ENCODE data around the gene PPP5C.

Gene PPP5C

DNA sequence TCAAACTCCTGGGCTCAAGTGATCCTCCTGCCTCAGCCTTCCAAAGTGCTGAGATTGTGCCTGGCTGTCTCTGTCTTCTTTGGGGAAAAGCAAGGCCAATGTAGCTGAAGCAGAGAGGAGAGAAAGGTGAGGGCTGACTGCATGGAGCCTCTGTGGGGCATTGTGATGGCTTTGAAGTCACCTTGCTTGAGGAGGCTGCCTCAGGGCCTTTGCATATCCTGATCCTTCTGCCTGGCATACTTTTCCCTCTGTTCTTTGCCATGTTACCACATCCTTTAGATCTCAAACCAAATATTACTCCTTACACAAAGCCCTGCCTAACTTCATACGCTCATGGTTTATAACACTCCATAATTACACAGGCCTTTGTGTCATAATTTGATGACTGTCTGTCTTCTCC lies 9.4 kb upstream of the PPP5C start:
- DNase-seq (ENCODE audit: low read depth): no peak

DNA sequence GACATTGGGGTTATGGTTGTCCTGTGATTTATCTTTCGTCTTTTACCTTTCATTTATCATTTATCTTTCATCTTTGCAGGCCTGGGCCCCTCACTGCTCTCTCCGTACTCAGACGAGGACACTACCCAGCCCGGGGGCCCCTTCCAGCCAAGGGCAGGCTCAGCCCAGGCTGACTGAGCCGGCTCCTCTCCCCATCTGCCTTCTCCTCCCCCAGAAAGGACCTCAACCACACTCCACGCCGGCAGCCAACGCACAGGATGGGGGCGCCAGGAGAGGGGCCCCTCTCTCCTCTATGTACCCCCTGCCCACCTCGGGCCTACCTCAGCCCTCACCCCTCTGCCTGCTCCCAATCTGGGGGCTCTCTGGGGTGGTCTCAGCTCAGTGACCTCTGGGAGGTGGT lies 7.4 kb upstream of the PPP5C start:
- DNase-seq (ENCODE audit: low read depth): no peak

- DNase-seq (ENCODE audit: low read depth): no peak
Observed at GRCh38 chr19:46340051-46340659, 6.7 kb upstream of the PPP5C start.

- DNase-seq (ENCODE audit: low read depth): no peak
Observed at GRCh38 chr19:46341937-46342336, 5.0 kb upstream of the PPP5C start.

DNA sequence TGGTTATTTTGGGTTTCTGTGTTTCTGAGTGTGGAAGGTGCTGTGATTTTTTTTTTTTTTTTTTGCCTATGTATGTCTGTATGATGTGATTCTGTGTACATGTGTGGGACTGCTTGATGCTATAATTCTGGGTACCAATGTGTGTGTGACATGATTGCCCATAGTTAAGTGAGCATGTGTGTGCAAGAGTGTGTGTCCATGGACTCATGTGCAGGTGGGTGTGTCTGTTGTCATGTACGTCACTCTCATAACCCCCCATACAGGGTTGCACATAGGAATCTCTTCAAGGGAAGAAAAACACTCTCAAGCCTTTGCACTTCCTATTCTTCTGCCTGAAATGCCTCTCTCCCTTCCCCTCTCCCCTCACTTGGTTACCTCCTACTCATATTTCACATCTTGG lies 2.5 kb upstream of the PPP5C start:
- no peak for DNase-seq (ENCODE audit: low read depth)

DNA sequence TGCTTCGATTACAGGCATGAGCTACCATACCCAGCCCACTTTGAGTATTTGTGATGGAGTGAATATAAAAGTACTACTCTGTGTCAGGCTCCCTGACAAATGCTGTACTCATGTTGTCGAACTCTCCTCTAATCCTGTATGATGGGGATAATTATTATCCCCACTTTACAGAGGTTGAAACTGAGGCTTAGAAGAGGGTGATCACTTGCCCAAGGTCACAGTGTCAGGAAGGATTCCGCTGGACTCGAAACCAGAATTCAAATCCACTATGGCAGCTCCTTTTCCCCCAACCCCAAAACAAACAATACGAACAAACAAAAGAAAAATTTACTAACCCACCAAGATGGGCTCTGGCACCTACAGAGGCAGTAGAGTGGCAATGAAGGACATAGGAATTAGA lies 1.7 kb upstream of the PPP5C start:
- no peak for DNase-seq (ENCODE audit: low read depth)

GRCh38 chr19:46347572-46347883 lies 641 bp downstream of the PPP5C start:
- no peak for DNase-seq (ENCODE audit: low read depth)

DNA sequence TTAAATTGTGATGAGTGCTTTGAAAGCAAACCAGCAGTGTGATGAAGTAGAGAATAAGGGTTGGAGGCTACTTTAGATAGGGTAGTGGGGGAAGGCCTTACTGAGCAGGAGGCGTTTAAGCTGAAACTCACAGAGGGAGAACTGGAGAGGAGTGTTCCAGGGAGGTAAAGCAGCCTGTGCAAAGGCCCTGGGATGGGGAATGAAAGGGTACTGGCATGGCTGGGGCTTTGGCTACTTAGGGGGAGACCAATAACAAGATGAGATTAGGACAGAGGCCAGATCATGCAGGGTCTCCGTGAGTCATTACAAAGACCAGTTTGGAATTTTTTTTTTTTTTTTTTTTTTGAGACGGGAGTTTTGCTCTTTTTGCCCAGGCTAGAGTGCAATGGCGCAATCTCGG lies 1.1 kb downstream of the PPP5C start:
- no peak for DNase-seq (ENCODE audit: low read depth)

- no peak for DNase-seq (ENCODE audit: low read depth)
Observed at GRCh38 chr19:46349311-46349993, 2.6 kb downstream of the PPP5C start.

GRCh38 chr19:46350029-46350757 lies 3.3 kb downstream of the PPP5C start:
- no peak for DNase-seq (ENCODE audit: low read depth)

DNA sequence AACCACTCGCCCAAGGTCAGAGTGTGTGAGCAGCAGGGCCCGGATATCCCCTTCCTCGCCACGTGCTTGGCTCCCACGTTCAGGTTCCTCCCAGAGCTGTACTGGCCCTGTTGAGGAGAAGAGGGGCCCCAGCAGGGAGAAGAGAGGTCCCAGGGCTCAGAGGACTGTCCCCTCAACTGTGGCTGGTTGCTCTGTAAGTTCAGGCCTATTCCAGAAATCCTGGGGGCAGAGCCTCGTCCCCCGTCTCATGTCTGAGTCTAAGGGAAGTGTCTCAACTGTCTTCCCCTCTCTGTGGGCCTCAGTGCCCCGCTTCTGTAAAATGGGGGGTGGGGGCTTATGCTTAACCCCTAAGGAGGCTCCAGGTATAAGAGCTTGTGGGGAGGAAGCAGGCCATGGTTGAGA lies 3.9 kb downstream of the PPP5C start:
- no peak for DNase-seq (ENCODE audit: low read depth)

DNA sequence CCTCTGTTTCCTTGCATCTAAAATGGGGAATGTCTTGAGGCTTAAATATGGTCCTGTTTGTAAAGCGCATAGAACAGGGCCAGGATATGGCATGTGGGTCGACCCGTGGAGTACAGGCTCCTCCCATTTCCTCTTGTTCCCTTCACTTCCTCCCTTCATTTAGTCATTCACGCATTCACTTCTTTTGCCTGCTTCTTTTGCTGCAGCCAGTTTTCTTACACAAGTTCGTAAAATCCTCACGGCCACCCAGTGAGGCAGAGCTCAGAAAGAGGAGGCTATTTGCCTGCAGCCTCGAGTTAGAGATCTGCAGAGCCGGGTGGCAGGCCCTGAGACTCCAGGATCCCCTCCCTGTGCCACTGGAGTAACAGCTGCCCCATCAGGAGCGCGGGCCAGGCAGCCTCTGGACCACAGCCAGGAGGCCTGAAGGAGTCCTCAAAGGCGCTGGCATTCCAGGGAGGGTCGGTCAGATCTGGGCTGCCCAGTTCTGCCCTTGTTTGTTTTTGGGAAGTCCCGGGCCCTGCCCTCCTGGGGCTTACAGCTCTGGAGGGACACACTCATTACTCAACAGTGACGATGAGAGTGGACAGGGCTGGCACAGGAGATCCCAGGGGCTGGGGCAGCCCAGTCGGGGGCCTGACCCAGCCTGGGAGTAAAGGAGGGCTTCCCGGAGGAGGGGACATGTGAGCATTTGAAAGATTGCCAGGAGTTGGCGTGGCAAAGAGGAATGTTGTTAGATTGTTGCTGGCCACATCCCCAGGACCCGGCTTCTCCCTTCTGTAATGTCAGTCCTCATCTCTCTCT lies 4.6 kb downstream of the PPP5C start:
- DNase-seq (ENCODE audit: low read depth): no peak

DNA sequence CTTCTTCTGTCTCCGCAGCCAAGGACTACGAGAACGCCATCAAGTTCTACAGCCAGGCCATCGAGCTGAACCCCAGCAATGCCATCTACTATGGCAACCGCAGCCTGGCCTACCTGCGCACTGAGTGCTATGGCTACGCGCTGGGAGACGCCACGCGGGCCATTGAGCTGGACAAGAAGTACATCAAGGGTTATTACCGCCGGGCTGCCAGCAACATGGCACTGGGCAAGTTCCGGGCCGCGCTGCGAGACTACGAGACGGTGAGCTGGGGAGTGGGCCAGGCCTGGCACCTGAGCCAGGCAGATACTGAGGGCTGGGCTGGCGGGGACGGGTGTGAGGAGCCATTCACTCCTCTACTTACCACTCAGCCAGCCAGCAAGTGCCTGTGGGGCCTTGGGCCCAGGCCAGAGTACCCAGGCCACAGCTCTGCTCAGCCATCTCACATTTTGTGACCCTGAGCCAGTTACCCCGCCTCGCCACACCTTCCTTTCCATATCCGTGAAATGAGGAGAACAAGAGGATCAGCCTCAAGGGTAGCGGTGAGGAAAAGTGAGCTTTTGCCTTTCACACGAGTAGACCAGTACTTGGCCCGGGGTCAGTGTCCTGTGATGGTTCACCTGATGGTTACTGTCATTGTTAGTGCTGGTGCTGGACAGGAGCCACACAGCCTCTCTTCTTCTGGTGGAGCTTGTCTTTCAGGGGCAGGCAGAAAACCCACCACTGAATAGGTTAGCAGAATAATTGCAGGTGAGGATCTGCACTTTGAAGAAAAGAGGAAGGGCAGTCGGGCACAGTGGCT lies 7.0 kb downstream of the PPP5C start:
- no peak for DNase-seq (ENCODE audit: low read depth)

DNA sequence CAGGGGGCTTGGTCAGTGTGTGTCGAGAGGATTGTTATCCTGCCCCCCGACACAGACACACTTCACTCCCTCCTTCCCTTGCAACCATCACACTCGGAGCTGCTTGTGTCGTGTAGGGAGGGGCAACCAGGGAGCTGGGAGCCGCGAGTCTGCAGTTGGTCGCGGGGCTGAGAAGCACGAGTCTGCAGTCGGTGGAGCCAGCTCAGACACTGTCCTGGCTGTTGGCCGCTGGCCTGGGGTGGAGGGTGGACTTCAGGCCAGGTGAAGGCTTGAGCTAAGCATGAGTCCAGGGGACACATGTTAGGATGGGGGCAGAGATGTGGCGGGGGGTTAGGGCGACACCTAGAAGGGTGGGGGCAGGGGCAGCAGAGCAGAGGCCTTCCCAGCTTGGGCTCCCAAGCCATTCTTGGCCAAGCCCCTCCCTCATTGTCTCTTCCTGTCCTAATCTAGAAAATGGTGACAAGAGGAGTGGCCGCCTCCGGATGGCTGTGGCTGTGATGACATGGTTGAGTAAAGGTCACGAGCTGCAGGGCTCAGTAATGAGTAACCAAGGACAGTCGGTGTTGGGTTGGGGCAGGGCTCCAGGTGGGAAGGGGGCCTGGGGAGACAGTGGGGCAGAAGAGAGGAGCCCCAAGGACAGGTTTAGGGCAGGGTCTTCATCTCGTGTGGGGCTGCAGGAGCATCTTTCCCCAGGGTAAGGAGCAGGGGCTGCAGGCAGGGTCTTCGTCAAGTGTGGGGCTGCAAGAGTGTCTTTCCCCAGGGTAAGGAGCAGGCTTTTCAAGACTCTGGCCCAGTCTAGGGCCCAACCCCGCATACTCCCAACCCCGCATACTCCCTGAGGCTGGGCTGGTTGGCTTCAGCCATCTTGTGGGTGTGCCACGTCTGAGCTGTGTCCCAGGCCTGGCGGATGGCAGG lies 8.6 kb downstream of the PPP5C start:
- no peak for DNase-seq (ENCODE audit: low read depth)

GRCh38 chr19:46356149-46357055 lies 9.5 kb downstream of the PPP5C start:
- no peak for DNase-seq (ENCODE audit: low read depth)

DNA sequence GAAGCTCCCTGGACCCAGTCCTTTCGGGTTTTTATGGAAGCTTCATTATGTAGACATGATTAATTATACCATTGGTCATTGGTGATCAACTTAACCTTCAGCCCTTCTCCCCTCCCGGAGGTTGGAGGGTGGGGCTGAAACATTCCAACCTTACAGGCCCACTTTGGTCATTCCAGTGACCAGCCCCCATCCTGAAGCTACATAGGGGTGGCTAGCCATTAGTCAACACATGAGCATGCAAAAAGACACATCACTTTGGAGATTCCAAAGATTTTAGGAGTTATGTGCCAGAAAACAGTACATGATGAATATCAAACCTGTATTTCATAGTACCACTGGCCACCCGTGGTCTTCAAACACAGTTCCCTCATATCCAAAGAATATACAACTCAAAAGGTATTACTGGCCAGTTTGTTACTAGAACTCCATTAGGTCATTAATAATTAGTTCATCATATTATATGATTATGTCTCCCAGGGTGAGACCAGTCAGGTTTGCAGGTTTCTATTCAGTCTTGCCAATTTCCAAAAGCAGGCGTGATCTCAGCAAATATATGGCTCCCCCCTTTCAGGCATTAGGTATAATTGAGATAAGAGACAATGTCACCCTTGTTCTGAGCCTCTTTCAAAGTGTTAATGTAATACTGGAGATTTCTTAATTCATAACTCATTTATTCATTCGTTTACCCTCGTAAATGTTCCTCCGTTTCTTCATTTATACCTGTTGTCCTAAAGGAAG lies 11.1 kb downstream of the PPP5C start:
- no peak for DNase-seq (ENCODE audit: low read depth)

- no peak for DNase-seq (ENCODE audit: low read depth)
Observed at GRCh38 chr19:46361915-46362314, 15.0 kb downstream of the PPP5C start.

DNA sequence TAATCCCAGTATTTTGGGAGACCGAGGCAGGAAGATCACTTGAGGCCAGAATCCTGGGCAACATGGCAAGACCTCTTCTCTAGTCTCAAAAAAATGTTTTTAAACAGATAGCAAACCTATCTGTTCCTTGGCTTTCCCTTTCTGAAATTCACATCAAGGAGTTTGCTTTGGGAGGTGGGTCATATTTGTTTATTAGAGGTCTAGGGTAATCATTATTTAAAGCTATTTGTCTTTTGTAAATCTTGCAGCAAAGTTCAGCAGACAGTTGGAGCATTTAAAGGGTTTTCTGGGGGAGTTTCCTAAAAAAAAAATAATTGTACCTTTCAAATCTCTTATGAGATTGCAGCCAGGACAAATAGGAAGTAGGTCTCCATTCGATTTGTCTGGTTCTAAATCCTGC lies 17.5 kb downstream of the PPP5C start:
- no peak for DNase-seq (ENCODE audit: low read depth)

DNA sequence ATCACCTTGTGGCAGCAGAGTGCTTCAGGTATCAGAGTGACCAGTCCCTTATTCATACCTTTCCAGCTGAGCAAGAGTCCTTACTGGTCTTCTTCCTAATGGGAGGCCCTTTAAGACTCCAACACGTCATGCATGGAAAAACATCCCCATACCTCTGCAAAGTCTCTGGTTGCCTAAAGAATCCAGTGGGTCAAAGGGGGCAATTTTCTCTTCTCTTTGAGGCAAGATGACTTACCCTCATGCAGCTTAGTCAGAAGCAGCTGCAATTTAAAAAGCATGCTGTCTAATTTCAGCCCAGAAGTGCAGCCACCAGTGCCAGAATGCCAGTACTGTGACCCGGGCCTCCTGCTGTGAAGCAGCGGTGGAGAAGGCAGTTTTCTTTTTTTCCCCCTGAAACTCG lies 18.7 kb downstream of the PPP5C start:
- no peak for DNase-seq (ENCODE audit: low read depth)
